ENCODE measurements around the gene CABP4. TPM values are rescaled to one million over a fixed set of nuclear protein-coding genes. Genes with fewer than 3 reads are reported as not detected.

The CABP4 gene
- total RNA-seq (2014; rRNA removed; shearing (Covaris generic)) = 11.8 and 16.2 TPM in 2 replicates

DNA sequence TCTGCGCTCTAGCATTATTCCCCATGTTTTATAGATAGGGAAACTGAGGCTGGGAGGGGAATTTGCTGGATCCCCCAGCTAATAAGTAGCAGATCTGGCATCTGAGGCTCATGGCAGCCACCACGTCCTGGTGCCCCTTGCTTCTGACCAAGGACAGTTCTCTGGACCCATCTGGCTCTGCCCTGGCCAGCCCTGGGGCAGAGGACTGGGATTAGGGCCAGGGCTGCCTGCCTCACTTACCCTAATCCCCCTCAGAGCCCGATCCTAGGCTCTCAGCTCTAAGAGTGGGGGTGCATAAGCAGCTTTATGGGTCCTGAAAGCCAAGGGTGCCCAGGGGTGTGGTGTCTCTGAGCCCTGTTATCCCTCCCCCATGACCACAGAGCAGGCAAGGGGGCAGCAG lies at the start of gene CABP4:
CABP4 (plus strand) TSS at position 301 of the 400 bp plus-strand sequence; CDS start at position 371, 70 bp downstream.
- no peak for DNase-seq (ENCODE audit: low spot score)

DNA sequence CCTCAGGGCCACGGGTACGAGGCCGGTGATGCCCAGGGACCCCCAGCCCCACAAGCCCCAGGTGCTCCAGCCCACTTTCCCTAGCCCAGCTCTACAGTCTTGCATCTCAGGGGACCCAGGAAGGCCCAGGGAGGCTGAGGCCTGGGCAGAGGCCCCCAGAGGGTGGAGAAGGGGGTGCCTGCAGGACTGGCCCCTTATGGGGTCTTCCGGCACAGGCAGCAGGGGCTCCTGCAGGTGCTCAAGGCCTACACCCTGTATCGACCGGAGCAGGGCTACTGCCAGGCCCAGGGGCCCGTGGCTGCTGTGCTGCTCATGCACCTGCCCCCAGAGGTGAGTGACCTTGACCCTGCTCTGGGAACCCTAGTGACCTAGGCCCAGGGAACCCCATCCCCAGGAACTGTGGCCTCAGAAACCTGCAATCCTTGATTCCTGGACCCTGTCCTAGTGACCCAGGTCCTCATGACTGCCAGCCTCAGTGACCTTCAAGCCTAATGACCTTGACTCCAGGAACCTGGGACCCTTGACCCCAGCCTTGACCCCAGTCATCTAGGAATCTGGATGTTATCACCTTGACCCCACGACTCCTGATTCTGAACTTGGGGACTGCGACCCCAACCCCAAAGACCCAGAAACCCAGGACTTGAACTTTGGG lies 49.3 kb upstream of the CABP4 start:
- DNase-seq (ENCODE audit: low spot score) = no peak

DNA sequence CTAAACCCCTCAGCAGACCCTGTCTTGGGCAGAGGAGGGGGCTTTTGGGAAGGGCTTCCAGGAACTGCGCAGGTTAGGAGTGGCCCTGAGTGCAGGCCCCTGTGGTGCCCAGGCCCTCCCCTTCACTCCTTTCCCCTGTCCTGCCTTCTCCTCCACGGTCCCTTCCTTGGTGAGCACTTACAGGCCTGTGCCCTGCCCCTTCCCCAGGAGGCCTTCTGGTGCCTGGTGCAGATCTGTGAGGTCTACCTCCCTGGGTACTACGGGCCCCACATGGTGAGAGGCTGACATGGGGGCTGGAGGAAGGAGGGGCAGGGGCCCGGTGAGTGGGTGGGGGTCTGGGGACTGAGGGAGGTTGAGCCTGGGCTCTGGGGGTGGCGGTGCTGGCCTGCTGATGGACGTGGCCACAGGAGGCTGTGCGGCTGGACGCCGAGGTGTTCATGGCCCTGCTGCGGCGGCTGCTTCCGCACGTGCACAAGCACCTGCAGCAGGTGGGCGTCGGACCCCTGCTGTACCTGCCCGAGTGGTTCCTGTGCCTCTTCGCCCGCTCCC lies 48.7 kb upstream of the CABP4 start:
- no peak for DNase-seq (ENCODE audit: low spot score)

DNA sequence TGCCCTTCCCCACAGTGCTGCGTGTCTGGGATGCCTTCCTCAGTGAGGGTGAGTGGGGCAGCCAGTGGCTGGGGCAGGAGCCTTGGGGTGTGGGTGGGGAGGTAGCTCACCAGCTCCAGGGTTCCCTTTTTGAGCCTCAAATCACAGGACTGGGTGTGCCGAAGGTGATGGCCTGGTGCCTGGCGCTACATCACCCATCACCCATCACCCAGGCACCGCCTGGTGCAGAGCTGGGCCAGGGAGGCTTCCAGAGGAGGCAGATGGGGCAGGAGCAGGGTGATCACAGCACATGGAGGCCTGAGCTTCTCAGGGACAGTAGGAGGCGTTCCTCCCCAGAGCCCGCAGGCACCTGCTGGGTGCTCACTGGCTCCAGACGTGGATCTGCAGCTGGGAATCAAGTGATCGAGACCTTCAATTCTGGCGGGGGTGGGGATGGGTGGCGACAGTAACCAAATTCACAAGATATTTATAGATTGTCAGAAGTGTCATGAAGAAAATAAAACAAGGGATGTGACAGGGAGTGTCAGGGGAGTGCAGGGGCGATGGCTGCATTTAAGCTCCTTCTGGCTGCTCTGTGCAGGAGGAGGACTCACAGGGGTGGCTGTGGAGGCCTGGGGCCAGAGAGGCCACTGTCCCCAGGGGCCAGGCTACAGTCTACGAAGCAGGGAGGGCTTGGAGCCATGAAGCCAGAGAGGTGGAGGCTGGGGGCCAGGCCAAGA lies 48.0 kb upstream of the CABP4 start:
- peak; percentile 49 for DNase-seq (ENCODE audit: low spot score)

DNA sequence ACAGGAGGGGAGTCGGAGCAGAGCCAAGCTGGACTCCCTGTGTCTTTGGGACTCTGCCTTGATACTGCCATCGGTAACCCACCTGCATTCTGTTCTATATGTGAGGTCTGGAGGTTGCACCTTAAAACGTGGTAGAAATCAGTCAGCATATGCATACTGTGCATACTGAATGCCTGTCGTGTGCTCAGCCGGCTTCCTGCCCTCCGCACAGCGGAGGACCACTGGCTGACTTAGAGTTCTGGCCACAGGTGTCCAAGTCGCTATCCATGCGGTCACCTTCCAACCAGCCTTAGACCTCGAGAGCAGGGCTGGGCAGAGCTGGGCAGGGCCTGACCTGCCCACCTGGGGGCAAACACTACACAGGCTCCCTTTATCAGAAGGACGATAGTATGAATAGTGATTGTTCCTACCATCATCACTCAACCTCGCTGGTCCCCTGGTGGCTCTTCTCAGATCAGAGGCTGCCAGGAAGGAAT lies 47.4 kb upstream of the CABP4 start:
- no peak for DNase-seq (ENCODE audit: low spot score)

DNA sequence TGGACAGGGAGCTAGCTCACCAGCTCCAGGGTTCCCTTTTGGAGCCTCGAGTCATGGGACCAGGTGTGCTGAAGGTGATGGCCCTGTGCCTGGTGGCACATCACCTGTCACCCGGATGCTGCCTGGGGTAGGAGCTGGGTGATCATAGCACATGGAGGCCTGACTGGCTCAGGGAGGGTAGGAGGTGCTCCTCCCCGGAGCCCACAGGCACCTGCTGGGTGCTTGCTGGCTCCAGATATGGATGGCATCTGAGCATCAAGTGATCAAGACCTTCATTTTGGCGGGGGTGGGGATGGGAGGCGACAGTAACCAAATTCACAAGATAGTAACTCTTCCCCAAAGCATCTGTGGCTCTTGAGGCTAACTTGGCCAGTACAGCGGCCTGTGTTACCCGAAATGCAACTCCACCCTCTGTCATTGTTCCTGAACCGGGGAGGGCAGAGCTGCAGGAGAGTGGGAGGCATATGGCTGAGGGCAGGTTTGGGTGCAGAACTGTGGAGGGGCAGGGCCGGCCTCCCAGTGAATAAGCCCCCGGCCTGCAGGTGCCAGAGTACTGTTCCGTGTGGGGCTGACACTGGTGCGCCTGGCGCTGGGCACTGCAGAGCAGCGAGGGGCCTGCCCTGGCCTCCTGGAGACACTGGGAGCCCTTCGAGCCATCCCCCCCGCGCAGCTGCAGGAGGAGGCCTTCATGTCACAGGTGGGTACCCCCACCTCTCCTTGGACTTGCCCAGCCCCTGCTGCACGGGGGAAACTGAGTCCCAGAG lies 46.5 kb upstream of the CABP4 start:
- DNase-seq (ENCODE audit: low spot score) = no peak

DNA sequence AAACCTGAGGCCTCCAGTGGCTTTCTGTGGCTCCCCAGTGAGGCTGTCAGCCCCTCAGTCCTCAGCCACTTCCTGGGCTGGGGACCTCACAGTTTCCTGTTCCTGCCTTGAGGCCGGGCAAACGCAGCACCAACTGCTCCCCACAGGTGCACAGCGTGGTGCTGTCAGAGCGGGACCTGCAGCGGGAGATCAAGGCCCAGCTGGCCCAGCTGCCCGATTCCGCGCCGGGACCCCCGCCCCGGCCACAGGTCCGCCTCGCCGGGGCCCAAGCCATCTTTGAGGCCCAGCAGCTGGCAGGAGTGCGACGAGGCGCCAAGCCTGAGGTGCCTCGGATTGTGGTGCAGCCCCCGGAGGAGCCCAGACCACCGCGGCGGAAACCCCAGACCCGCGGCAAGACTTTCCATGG lies 45.9 kb upstream of the CABP4 start:
- no peak for DNase-seq (ENCODE audit: low spot score)

DNA sequence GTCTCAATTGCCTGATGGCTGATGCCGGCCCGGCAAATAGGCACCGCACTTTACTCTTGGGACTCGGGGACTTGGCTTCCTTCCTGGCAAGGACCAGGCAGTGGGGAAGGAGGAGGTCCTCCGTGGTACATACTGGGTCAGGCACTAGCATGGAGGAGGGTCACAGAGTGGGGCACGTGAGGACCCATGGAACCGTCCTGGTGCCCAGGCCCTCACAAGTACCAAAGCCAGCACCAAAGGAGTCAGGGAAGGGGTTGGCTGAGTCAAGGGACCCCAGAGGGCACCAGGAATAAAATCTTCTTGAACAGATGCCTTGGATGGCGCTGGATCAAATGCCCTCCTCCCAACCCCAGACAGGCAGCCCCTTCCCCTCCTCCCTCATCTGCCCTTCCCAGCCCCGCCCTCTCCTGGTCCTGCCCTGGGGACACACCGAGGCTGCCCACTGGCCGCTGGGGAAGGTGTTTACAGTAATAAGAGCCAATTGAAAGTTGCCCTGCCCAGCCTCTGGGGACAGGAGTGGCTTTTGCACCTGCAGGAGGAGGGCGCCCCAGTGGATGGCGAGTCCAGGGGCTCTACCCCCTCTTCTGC lies 45.3 kb upstream of the CABP4 start:
- DNase-seq (ENCODE audit: low spot score) = peak; percentile 40

DNA sequence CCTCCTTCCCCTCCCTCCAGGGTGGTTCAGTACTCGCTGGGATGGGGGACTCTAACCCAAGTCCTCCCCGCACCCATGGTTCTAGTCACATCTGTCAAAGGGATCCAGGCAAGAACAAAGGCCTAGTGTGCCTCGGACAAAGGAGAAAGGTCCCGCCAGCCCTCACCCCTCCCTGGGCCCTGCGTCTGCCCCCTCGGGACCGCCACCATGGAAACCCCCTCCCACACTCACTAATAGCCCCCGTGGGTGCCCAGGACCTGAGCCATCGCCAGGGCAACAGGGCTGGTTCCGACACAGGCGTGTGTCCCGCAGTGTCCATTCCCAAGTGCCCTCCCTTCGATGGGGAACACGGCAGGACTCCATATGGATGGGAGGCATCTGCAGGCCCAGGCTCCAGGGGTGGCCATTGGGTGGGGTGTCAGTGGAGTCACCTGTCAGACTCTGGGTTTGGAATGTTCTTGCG lies 44.8 kb upstream of the CABP4 start:
- no peak for DNase-seq (ENCODE audit: low spot score)

DNA sequence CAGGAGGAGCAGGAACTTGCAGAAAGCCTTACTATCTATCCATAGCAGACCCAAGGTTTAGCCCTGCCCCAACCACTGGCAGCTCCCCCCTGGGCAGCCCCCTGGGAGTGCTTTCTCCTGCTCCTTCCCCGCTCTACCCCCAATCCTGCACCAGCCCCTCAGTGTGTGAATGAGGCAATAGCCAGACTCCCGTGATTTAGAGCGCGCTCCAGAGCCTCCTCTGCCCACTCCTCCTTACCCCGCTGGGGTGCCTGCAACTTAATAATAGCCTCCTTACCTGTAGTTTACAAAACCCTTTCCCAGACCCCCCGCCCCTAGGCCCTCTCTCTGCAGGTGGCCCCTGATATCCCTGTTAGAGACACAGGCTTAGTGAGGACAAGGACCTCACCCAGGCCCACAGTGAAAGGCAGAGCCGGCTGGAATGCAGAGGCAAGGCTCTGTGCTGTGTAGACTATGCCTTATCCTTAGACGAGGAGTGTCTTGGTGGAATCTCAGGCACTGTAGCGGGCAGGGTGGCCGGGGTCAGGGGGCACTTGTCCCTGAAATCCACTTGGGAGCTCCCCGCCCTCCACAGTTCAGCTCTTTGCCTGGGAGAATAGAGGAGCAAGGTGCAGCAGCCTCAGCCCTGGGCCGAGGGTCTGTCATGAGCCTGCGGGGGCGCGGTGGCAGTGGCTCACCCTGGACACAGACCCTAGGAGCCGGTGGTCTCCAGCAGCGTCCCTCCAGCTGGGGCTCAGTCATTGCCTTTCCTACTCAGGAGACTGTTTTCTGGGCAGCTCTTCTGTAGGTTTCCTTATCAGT lies 44.0 kb upstream of the CABP4 start:
- DNase-seq (ENCODE audit: low spot score) = no peak

DNA sequence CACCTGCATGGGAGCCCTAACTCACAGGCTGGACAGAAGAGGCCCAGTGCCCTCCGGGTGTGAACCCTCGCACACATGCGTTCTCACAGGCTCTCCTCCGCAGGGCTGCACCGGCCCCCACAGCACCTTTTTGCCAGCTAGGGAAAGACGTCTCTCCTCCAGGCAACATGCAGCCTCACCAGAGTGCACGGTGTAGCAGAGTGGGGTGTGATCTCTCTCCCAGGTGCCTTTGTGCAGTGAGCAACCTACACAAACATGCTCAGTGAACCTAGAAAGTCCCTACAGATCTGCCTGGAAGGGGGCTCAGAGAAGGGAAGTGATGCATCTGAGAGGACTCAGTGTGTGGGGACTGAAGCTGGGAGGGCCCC lies 43.4 kb upstream of the CABP4 start:
- no peak for DNase-seq (ENCODE audit: low spot score)

DNA sequence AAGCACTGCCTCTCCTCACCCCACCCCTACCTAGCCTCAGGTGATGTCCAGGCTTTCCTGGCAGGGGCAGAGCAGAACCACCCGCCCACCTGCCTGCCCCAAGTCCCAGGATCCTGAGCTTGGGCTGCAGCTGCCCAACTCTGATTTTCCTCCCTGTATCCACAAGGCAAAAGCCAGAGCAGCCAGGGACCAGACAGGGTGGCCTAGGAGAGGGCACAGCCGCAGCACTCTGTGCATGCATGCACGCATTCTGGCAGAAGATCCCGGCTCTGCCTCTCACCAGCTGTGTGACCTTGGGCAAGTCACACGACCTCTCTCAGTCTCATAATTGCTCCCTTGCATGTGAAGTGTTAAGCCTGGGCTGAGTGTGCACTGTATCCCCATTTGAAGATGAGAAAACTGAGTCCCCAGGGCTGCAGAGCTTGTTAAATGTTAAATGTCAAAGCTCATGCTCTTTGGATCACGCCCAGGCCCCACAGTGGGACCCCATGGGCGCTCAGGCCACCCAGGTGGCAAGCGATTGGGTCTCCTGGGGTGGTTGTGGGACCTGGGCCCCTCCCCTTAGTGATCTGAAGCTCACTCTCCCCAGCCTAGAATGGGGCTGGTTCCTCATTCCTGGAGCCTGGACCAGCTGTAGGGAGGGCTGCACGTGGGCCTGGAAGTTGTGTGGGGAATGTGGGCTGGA lies 42.5 kb upstream of the CABP4 start:
- no peak for DNase-seq (ENCODE audit: low spot score)

DNA sequence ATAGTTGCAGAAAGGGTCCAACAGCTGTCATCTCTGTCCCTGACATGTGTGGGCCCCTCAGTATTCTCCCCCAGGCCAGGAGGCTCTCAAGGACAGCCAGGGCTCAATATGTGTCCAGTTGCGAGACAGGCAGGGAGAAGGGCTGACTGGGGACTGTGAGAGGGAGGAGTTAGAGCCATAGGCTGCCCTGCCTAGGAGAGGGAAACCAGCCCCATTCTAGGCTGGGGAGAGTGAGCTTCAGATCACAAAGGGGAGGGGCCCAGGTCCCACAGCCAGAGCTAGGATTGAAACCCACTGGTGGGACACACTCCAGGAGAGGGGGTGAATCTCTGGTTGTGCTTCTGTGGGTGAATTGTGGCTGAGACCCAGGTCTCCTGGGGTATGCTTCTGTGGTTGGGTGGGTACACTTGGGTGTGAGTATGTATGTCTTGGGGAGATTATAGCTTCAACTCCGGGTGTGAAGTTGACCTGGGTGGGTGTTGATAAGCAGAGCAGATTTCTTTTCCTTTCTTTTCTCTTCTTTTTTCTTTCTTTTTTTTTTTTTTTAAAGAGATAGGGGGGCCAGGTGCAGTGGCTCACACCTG lies 41.8 kb upstream of the CABP4 start:
- no peak for DNase-seq (ENCODE audit: low spot score)

DNA sequence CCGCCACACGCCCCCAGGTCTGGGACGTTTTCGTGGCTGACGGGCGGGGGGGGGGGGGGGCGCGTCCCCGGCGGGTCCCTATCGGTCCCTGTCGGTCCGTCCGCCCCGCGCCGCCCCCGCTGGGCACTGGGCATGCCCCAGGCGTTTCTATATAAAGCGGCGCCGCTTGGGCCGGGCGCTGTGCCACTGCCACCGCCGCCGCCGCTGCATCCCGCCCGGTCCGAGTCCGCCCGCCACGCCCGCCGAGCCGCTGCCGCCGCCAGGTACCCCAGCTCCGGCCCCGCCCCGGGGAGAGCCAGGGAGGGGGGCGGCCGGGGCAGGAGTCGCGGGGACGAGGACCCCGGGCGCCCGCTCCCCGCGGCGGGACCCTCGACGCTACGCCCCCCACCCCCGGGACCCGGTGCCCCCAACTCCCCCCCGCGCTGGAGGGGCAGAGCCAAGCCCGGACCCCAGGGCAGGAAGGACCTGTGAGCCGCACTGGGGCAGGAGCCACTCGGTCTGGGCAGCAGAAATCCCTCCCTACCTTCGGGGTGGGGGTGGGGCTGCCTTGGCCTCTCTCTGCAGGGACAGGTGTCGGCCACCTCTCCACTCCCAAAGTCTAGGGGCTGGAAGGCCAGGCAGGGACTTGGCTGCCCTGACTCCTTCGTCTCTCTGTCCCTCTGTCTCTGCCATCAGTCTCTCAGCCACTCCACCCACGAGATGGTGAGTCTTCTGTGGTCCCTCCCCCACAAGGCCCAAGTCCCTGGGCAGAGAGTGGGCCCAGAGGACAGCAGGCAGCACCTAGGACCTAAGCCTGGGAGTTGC lies 39.5 kb upstream of the CABP4 start, which contains the start of gene CARNS1:
CARNS1 (plus strand) TSS at position 178 of the 804 bp plus-strand sequence; CDS start at position 700, 522 bp downstream.
- DNase-seq (ENCODE audit: low spot score) = no peak

DNA sequence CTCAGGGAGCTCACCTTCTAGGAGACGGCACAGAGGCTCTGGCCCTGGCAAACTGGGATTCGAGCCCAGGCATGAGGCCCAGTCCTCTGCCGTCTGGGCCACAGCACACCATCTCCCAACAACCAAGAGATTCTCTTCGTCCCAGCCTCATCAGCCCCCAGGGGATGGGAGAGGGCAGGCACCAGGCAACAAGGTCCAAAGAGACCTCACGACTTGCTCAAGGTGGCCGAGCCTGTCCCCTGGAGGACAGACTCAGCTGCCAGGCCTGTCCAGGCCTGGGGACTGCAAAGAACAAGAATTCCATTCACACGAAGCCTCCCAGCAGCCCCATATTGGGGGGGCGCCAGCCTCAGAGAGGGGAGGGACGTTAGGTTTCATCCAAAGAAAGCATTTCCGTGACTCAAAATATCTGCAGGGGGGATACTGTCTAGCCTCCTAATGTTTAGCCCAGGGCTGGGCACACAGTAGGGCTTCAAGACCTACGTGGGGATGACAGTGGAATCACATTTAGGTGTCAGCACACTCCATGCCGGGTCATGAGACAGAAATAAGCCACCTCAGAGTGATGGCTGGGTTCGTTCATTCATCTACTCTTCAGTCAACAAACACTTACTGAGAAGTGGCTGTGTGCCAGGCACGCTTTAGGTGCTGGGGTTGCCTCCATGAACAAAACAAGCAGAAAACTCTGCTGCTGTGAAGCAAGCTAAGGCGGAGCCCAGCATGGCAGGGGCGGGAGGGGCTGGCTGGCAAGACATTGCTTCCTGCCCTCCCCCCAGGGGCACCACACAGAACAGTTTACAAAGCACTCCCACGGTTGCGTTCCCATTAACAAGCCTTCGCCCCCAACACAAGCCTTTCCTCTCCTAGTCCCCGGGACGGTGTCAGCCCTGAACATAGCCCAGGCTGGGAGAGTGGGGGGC lies 38.5 kb upstream of the CABP4 start:
- peak; percentile 63 for DNase-seq (ENCODE audit: low spot score)

DNA sequence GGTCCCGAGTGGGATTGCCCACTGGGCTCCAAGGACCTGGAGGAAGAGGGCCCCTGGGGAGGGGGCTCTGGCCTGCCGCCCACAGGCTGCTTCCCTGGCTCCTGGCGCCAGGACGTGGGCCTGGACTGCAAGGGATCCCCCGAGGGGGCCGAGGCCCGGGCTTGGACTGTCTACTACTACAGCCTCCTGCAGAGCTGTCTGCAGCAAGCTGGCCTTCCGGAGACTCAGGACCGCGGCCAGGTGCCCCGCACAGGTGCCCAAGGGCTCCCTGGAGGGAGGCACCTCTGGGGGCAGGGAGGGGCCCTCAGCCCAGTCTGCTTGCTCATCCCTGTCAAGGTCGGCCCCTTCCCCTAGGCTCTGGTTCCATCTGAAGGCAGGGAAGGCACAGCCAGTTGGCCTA lies 37.7 kb upstream of the CABP4 start:
- DNase-seq (ENCODE audit: low spot score) = no peak

DNA sequence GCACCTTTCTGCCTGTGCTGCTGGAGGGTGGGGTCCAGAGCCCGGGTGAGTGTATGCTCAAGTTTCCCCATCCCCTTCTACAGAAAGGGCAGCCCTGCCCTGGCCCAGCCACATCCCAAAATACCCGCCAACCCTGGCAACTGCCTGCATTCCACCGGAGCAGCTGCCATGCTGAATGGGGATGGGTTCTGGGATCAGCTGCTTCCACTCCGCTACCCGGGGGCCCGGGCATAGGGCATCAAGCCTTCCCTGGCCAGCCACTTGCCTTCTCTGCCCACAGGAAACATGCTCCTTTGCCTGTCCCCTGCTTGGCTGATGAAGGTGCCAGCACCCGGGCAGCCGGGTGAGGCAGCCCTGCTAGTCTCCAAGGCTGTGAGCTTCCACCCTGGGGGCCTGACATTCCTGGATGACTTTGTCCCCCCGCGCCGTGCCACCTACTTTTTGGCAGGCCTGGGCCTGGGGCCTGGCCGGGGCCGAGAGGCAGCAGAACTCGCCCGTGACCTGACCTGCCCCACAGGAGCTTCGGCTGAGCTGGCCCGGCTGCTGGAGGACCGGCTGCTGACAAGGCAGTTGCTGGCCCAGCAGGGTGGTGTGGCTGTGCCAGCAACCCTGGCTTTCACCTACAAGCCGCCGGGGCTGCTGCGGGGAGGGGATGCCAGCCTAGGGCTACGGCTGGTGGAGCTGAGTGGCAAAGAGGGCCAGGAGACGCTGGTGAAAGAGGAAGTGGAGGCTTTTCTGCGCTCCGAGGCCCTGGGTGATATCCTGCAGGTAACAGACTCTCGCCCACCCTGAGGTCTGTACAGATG lies 36.5 kb upstream of the CABP4 start:
- DNase-seq (ENCODE audit: low spot score) = no peak
